Osteoblast (primary cell): ENCODE results near the gene FAM3C. TPM values are rescaled to one million over a fixed set of nuclear protein-coding genes. Genes with fewer than 3 reads are reported as not detected.

Experiments
- DNase-seq: peaks from one replicate; pipeline ENCODE4 v3.0.0; 2011; ENCODE audit warnings: low spot score, mixed read lengths; ENCODE audit not compliant: insufficient read length; ENCODE audit errors: missing footprints
- H2AFZ ChIP-seq: 2 replicates; pipeline ENCODE4 v1.6.0; 2011; ENCODE audit warnings: mild to moderate bottlenecking, low read length
- H3K27ac ChIP-seq: 2 replicates; pipeline ENCODE4 v1.5.1; 2011; ENCODE audit warnings: mild to moderate bottlenecking, low read depth, low read length, moderate library complexity
- H3K27me3 ChIP-seq: 2 replicates; pipeline ENCODE4 v1.6.0; 2012; ENCODE audit warnings: mild to moderate bottlenecking, control low read depth, inconsistent platforms, low read length, moderate library complexity; ENCODE audit not compliant: insufficient read depth
- H3K36me3 ChIP-seq: 2 replicates; pipeline ENCODE4 v1.5.1; 2011; ENCODE audit warnings: mild to moderate bottlenecking, low read length, control low read depth, moderate library complexity; ENCODE audit not compliant: insufficient read depth
- H3K4me1 ChIP-seq: 2 replicates; pipeline ENCODE4 v1.5.1; 2011; ENCODE audit warnings: mild to moderate bottlenecking, low read length, control low read depth, moderate library complexity; ENCODE audit not compliant: insufficient read depth
- H3K4me2 ChIP-seq: 2 replicates; pipeline ENCODE4 v1.6.0; 2011; ENCODE audit warnings: mild to moderate bottlenecking, low read length; ENCODE audit not compliant: insufficient read depth
- H3K4me3 ChIP-seq: fragments of 200-600 bp; sonication (generic); 3 replicates; pipeline ENCODE4 v1.5.1; 2012; ENCODE audit warnings: mild to moderate bottlenecking, low read length, inconsistent platforms; ENCODE audit not compliant: insufficient read depth
- H3K79me2 ChIP-seq: 2 replicates; pipeline ENCODE4 v1.6.0; 2012; ENCODE audit warnings: mild to moderate bottlenecking, low read length, control low read depth, inconsistent platforms; ENCODE audit not compliant: insufficient read depth
- H3K9me3 ChIP-seq: 2 replicates; pipeline ENCODE4 v1.5.1; 2011; ENCODE audit warnings: low read depth, low read length, control low read depth
- H4K20me1 ChIP-seq: 2 replicates; pipeline ENCODE4 v1.6.0; 2012; ENCODE audit warnings: mild to moderate bottlenecking, low read length, control low read depth; ENCODE audit not compliant: insufficient read depth
- CTCF ChIP-seq: IDR thresholded peaks from 2 replicates; pipeline ENCODE4 v1.5.1; 2011; ENCODE audit warnings: mild to moderate bottlenecking, low read depth, low read length, moderate library complexity; ENCODE audit errors: extremely low read depth
- total RNA-seq: library from RNA; depleted of rRNA; stranded (reverse); fragments of >200 nt; gene quantifications from 2 replicates; pipeline ENCODE4 v1.2.3, GENCODE V29; 2012

Gene FAM3C
- total RNA-seq, 1 donor: 65.5 TPM

GRCh38 chr7:121393005-121393366, 3.1 kb downstream of the FAM3C start:
- Histone ChIP-seq H3K27me3 (no peaks in the 10 kb centered on the region), H2AFZ (no peak overlapping the region), H3K4me1 (peaks cover 10% of the 10 kb centered on the region), H3K4me3 (no peak overlapping the region), H4K20me1 (peaks cover 28% of the 10 kb centered on the region), H3K27ac (no peak overlapping the region), H3K9me3 (no peaks in the 10 kb centered on the region), H3K4me2 (no peak overlapping the region), H3K36me3 (peaks cover 10% of the 10 kb centered on the region), H3K79me2 (peaks cover 80% of the 10 kb centered on the region)
- TF ChIP-seq CTCF: no peak
- DNase-seq: no peak

GRCh38 chr7:121392277-121393004, 3.7 kb downstream of the FAM3C start:
- TF ChIP-seq CTCF: no peak
- peaks cover 33% of the 10 kb centered on the region for H4K20me1 ChIP-seq
- no peak overlapping the region for H2AFZ ChIP-seq
- H3K9me3 ChIP-seq: no peaks in the 10 kb centered on the region
- H3K4me1 ChIP-seq: peaks cover 10% of the 10 kb centered on the region
- H3K4me3 ChIP-seq: no peak overlapping the region
- H3K27ac ChIP-seq: no peak overlapping the region
- DNase-seq: no peak
- H3K79me2 ChIP-seq: peaks cover 86% of the 10 kb centered on the region
- H3K36me3 ChIP-seq: peaks cover 10% of the 10 kb centered on the region
- no peak overlapping the region for H3K4me2 ChIP-seq
- H3K27me3 ChIP-seq: no peaks in the 10 kb centered on the region

DNA sequence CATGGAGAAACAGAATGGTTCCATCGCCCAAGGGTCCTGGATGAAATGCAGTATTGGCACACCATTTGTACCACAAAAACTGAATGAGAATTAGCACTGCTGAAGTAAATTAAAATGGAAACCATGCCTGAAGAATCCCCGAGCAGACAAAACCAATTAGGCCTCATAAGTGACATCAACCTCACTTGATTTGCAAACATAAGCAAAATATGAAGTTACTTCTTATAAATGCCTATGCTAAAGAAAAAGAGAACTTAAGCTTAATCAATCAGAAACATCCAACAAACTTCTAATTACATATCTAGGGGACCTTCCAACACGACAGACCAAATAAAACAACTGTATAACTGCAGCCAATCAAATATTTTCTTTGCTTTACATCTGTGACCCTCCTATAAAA, 4.4 kb downstream of the FAM3C start:
- DNase-seq: no peak
- Histone ChIP-seq H4K20me1 (peaks cover 38% of the 10 kb centered on the region), H2AFZ (no peak overlapping the region), H3K27ac (no peak overlapping the region), H3K79me2 (peaks cover 93% of the 10 kb centered on the region), H3K27me3 (no peaks in the 10 kb centered on the region), H3K4me1 (peaks cover 10% of the 10 kb centered on the region), H3K9me3 (no peaks in the 10 kb centered on the region), H3K36me3 (peaks cover 10% of the 10 kb centered on the region), H3K4me2 (no peak overlapping the region), H3K4me3 (no peak overlapping the region)
- TF ChIP-seq CTCF: no peak

GRCh38 chr7:121390617-121391016, 5.5 kb downstream of the FAM3C start:
- H3K4me1 ChIP-seq: peaks cover 11% of the 10 kb centered on the region
- no peak overlapping the region for H3K4me2 ChIP-seq
- no peaks in the 10 kb centered on the region for H3K9me3 ChIP-seq
- H3K36me3 ChIP-seq: peaks cover 10% of the 10 kb centered on the region
- H2AFZ ChIP-seq: no peak overlapping the region
- TF ChIP-seq CTCF: no peak
- H4K20me1 ChIP-seq: peaks cover 44% of the 10 kb centered on the region
- H3K27ac ChIP-seq: no peak overlapping the region
- no peak for DNase-seq
- H3K4me3 ChIP-seq: no peak overlapping the region
- H3K79me2 ChIP-seq: peaks cover 99% of the 10 kb centered on the region
- no peaks in the 10 kb centered on the region for H3K27me3 ChIP-seq
